CD14-positive monocyte (primary cell): ENCODE measurements around the gene TTC7B. TPM values are rescaled to one million over a fixed set of nuclear protein-coding genes. Genes with fewer than 3 reads are reported as not detected.
A peak's percentile ranks its signal among the peaks of the same experiment; 100 is the strongest.

Experiments
- DNase-seq, 3 donors: peaks; one replicate each; pipeline ENCODE4 v3.0.0-alpha.2; 2011 to 2022
- H2AFZ ChIP-seq: 2 replicates; pipeline ENCODE4 v1.6.0; 2012; ENCODE audit warnings: mild to moderate bottlenecking, low read depth, low read length, inconsistent platforms; ENCODE audit not compliant: insufficient read depth, poor library complexity, severe bottlenecking
- H3K27ac ChIP-seq, 2 donors: 1 replicate in 1 of 2; 2 replicates in 1 of 2; pipeline ENCODE4 v1.5.1; 2012 to 2013; ENCODE audit warnings: low read length in 2 of 2, control low read depth in 1 of 2, inconsistent platforms in 1 of 2, low read depth in 1 of 2, mild to moderate bottlenecking in 1 of 2
- H3K27me3 ChIP-seq, 2 donors: one replicate each; pipeline versions ENCODE4 v1.6.0 to v1.6.1; 2011 to 2013; ENCODE audit warnings: low read length in 2 of 2; ENCODE audit not compliant: control insufficient read depth in 2 of 2, insufficient read depth in 2 of 2
- H3K36me3 ChIP-seq, 2 donors: replicated peaks in 1 of 2; 1 replicate in 1 of 2; 2 replicates in 1 of 2; pipeline versions ENCODE4 v1.5.1 to v1.6.1; 2012 to 2013; ENCODE audit warnings: low read length in 2 of 2, control low read depth in 1 of 2, inconsistent platforms in 1 of 2, mild to moderate bottlenecking in 1 of 2; ENCODE audit not compliant: insufficient read depth in 2 of 2, control insufficient read depth in 1 of 2
- H3K4me1 ChIP-seq, 2 donors: 1 replicate in 1 of 2; 2 replicates in 1 of 2; pipeline versions ENCODE4 v1.5.1 to v1.6.1; 2012 to 2013; ENCODE audit warnings: low read length in 2 of 2, control low read depth in 1 of 2, inconsistent platforms in 1 of 2, mild to moderate bottlenecking in 1 of 2, moderate library complexity in 1 of 2; ENCODE audit not compliant: insufficient read depth in 2 of 2, control insufficient read depth in 1 of 2
- H3K4me2 ChIP-seq: replicated peaks from 2 replicates; pipeline ENCODE3; 2012; ENCODE audit warnings: low read length, moderate library complexity, mild to moderate bottlenecking; ENCODE audit not compliant: poor library complexity, severe bottlenecking; ENCODE audit errors: extremely low read depth
- H3K4me3 ChIP-seq, 3 experiments: fragments of 200-600 bp in 1 of 3; sonication (generic) in 1 of 3; replicated peaks in 1 of 3; 1 replicate in 2 of 3; 2 replicates in 1 of 3; pipeline ENCODE4 v1.5.1; 2011 to 2013; ENCODE audit warnings: low read length in 3 of 3, mild to moderate bottlenecking in 3 of 3, control low read depth in 2 of 3, low read depth in 2 of 3, inconsistent platforms in 1 of 3, moderate library complexity in 1 of 3
- H3K79me2 ChIP-seq: 2 replicates; pipeline ENCODE4 v1.6.0; 2012; ENCODE audit warnings: mild to moderate bottlenecking, control low read depth, inconsistent platforms, low read length, moderate library complexity; ENCODE audit not compliant: insufficient read depth
- H3K9ac ChIP-seq: 2 replicates; pipeline ENCODE4 v1.6.0; 2017; ENCODE audit warnings: low read length, mild to moderate bottlenecking; ENCODE audit not compliant: insufficient read depth, poor library complexity, severe bottlenecking
- H3K9me3 ChIP-seq, 2 donors: replicated peaks in 1 of 2; 1 replicate in 1 of 2; 2 replicates in 1 of 2; pipeline versions ENCODE4 v1.5.1 to v1.6.1; 2012 to 2013; ENCODE audit warnings: low read length in 2 of 2, control low read depth in 1 of 2; ENCODE audit not compliant: control insufficient read depth in 1 of 2, insufficient read depth in 1 of 2
- H4K20me1 ChIP-seq: 2 replicates; pipeline ENCODE4 v1.6.0; 2012; ENCODE audit warnings: mild to moderate bottlenecking, low read length, control low read depth, moderate library complexity; ENCODE audit not compliant: insufficient read depth
- H3K27ac Mint-ChIP-seq, 7 donors: one replicate each; pipeline ENCODE4 v1.8.0; 2020; ENCODE audit warnings: mild to moderate bottlenecking in 7 of 7, mixed read lengths in 7 of 7, moderate library complexity in 6 of 7, inconsistent platforms in 2 of 7
- H3K27me3 Mint-ChIP-seq, 3 donors: one replicate each; pipeline ENCODE4 v1.8.0; 2021 to 2022; ENCODE audit warnings: low read depth in 3 of 3, mild to moderate bottlenecking in 3 of 3, mixed read lengths in 3 of 3, moderate library complexity in 3 of 3, inconsistent platforms in 1 of 3
- H3K36me3 Mint-ChIP-seq, 2 donors: one replicate each; pipeline ENCODE4 v1.8.0; 2020; ENCODE audit warnings: mixed read lengths in 2 of 2, inconsistent platforms in 1 of 2, mild to moderate bottlenecking in 1 of 2
- H3K4me1 Mint-ChIP-seq: one replicate; pipeline ENCODE4 v1.8.0; 2020; ENCODE audit warnings: mild to moderate bottlenecking, mixed read lengths
- H3K4me3 Mint-ChIP-seq, 2 donors: one replicate each; pipeline ENCODE4 v1.8.0; 2020; ENCODE audit warnings: mild to moderate bottlenecking in 2 of 2, mixed read lengths in 2 of 2, moderate library complexity in 1 of 2
- H3K9me3 Mint-ChIP-seq, 7 donors: one replicate each; pipeline ENCODE4 v1.8.0; 2020 to 2022; ENCODE audit warnings: mixed read lengths in 7 of 7, mild to moderate bottlenecking in 6 of 7, moderate library complexity in 6 of 7, inconsistent platforms in 2 of 7
- WGBS: methylation state at CpG from one replicate; pipeline ENCODE4 v1.1.5; 2013; ENCODE audit warnings: missing lambda C conversion rate; ENCODE audit not compliant: insufficient coverage; 5-methylcytosine and 5-hydroxymethylcytosine counted together
- intact Hi-C, 2 donors: fragments of 100-400 bp; cut with micrococcal nuclease; formaldehyde crosslinking; loops; one replicate each; pipeline versions ENCODE4 v1.15.0 to v1.15.1; 2023
- polyA plus RNA-seq, 3 donors: library from polyadenylated mRNA; depleted of rRNA in 1 of 3; unstranded in 2 of 3; stranded (reverse) in 1 of 3; fragments of 300-500 nt in 2 of 3; fragments of >200 nt in 1 of 3; fragmentation: Illumina TruSeq in 2 of 3; gene quantifications; 1 replicate in 2 of 3; 2 replicates in 1 of 3; pipeline ENCODE4 v1.2.3, GENCODE V29; 2012 to 2021
- TF ChIP-seq, protein P1 (sequence below): fragments of 200-600 bp; IDR thresholded peaks from one replicate; pipeline ENCODE4 v1.8.0; 2022; ENCODE audit warnings: antibody characterized with exemption, mild to moderate bottlenecking

TTC7B gene
- polyA plus RNA-seq, 3 donors, result 0.87 to 2.6 (median 1.2) TPM

DNA sequence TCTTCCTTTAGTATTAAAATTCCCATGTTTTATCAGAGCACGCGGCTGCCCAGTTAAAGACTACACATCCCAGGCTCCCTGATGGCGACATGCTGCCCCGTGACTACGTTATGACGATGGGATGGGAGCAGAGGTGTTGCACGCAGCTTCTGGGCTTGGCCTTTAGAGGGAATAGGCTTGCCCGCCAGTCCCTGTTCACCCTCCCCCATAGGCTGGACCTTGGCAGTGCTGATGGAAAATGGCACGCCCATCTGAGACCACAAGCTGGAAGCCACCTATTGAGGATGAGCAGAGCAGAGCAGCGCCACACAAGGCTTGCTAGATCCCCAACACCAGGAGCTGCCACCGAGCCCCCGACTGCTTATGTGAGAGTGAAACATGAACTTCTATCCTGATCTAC, 24.7 kb downstream of the TTC7B start:
- TF ChIP-seq, protein P1, sequence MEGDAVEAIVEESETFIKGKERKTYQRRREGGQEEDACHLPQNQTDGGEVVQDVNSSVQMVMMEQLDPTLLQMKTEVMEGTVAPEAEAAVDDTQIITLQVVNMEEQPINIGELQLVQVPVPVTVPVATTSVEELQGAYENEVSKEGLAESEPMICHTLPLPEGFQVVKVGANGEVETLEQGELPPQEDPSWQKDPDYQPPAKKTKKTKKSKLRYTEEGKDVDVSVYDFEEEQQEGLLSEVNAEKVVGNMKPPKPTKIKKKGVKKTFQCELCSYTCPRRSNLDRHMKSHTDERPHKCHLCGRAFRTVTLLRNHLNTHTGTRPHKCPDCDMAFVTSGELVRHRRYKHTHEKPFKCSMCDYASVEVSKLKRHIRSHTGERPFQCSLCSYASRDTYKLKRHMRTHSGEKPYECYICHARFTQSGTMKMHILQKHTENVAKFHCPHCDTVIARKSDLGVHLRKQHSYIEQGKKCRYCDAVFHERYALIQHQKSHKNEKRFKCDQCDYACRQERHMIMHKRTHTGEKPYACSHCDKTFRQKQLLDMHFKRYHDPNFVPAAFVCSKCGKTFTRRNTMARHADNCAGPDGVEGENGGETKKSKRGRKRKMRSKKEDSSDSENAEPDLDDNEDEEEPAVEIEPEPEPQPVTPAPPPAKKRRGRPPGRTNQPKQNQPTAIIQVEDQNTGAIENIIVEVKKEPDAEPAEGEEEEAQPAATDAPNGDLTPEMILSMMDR, result no peak
- no peak for DNase-seq
- Histone ChIP-seq H3K4me2 (no peak overlapping the region), H3K9ac (no peak overlapping the region), H3K4me3 (no peak overlapping the region), H3K27me3 (no peaks in the 10 kb centered on the region), H3K36me3 (no peaks in the 10 kb centered on the region), H2AFZ (no peak overlapping the region), H3K9me3 (no peaks in the 10 kb centered on the region), H4K20me1 (no peaks in the 10 kb centered on the region), H3K27ac (no peak overlapping the region), H3K79me2 (no peaks in the 10 kb centered on the region), H3K4me1 (peaks cover 7 to 10% of the 10 kb centered on the region in 2 donors)
- H3K9me3 Mint-ChIP-seq, result peaks cover 0 to 3% (median 0%) of the 10 kb centered on the region in 7 donors
- H3K36me3 Mint-ChIP-seq, result no peaks in the 10 kb centered on the region
- intact Hi-C loops, result no loop called here
- H3K4me3 Mint-ChIP-seq, result no peak overlapping the region
- peaks cover 14% of the 10 kb centered on the region for H3K4me1 Mint-ChIP-seq
- no peak overlapping the region for H3K27ac Mint-ChIP-seq
- WGBS, result 95% methylated on average over 7 of the region's 12 CpGs
- peaks cover 0 to 7% (median 4%) of the 10 kb centered on the region in 3 donors for H3K27me3 Mint-ChIP-seq

DNA sequence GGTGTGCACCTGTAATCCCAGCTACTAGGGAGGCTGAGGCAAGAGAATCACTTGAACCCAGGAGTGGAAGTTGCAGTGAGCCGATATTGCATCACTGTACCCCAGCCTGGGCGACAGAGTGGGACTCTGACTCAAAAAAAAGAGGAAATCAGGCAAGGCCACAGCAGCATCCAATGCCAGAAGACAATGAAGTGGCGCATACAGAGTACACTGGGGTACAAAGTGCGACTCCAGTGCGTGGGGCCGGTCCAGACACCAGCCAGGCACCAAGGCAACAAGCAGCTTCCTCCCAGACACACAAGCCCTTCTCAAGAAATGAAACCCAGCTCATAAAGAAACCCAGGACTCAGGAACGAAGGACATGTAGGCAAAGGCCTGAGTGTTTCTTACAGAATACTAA, 28.2 kb downstream of the TTC7B start:
- Histone ChIP-seq H3K79me2 (no peaks in the 10 kb centered on the region), H3K4me2 (no peak overlapping the region), H2AFZ (no peak overlapping the region), H3K36me3 (no peaks in the 10 kb centered on the region), H3K27ac (no peak overlapping the region), H3K4me1 (peaks cover 0 to 6% of the 10 kb centered on the region in 2 donors), H3K4me3 (no peak overlapping the region), H4K20me1 (no peaks in the 10 kb centered on the region), H3K9me3 (no peaks in the 10 kb centered on the region), H3K27me3 (no peaks in the 10 kb centered on the region), H3K9ac (no peak overlapping the region)
- Mint-ChIP-seq H3K9me3 (peaks cover 0 to 3% (median 0%) of the 10 kb centered on the region in 7 donors), H3K36me3 (no peaks in the 10 kb centered on the region), H3K4me1 (peaks cover 10% of the 10 kb centered on the region), H3K27me3 (peaks cover 0 to 7% (median 4%) of the 10 kb centered on the region in 3 donors), H3K4me3 (peak overlapping the region in 1 of 2 donors; percentile 2), H3K27ac (peak overlapping the region; percentile 24 to 87 (median 70))
- intact Hi-C loops, result no loop called here
- peak; percentile 68 to 82 (median 69) for DNase-seq
- WGBS, result 10% methylated on average over 7 of the region's 7 CpGs
- TF ChIP-seq, protein P1, result no peak
